OCI-LY1 (cell line): Measurements from ENCODE around the gene GGA2.

Experiments used
- CTCF ChIP-seq: fragments of 200-600 bp; sonication (generic), shearing (Covaris generic); IDR thresholded peaks from 2 replicates; pipeline ENCODE4 v1.5.1; 2017; ENCODE audit warnings: mild to moderate bottlenecking, antibody characterized with exemption, low read length, moderate library complexity, mixed read lengths
- EZH2 ChIP-seq: fragments of 200-600 bp; sonication (generic), shearing (Covaris generic); IDR thresholded peaks from 2 replicates; pipeline ENCODE4 v1.8.0; 2017; ENCODE audit warnings: borderline replicate concordance, mixed run types, mild to moderate bottlenecking, antibody characterized with exemption, low read length, moderate library complexity, mixed read lengths

GRCh38 chr16:23509441-23509754, 896 bp downstream of the GGA2 start:
- TF ChIP-seq CTCF (no peak), EZH2 (no peak)
